HPDE6-E6E7 (cell line): ENCODE measurements around the gene DPH5.

Source experiments
- DNase-seq: peaks from one replicate; pipeline ENCODE4 v3.0.0; 2011; ENCODE audit warnings: missing footprints; ENCODE audit errors: extremely low spot score

Gene DPH5

GRCh38 chr1:101030881-101031280 is 5.3 kb upstream of the DPH5 start:
- DNase-seq: no peak

DNA sequence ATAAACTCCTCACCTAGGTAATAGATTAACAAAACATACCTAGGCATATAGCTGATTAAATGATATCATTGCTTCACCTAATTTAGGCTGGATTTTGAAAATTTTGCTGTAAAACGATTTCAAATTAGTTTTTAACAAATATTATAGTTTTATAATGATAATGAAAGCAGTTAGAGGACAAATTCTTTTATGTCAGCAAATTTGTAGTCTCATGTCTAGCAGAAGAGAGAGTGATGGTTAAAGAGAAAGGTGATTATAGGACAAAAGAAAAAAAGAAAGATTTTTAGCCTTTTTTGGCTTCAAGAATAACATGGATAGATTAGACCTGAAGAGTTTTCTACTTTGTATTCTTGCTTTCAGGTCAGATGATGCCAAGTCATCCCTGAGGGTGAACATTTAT is 3.6 kb upstream of the DPH5 start:
- DNase-seq: no peak

- DNase-seq: no peak
Observed at GRCh38 chr1:101028466-101028865, 2.9 kb upstream of the DPH5 start.

DNA sequence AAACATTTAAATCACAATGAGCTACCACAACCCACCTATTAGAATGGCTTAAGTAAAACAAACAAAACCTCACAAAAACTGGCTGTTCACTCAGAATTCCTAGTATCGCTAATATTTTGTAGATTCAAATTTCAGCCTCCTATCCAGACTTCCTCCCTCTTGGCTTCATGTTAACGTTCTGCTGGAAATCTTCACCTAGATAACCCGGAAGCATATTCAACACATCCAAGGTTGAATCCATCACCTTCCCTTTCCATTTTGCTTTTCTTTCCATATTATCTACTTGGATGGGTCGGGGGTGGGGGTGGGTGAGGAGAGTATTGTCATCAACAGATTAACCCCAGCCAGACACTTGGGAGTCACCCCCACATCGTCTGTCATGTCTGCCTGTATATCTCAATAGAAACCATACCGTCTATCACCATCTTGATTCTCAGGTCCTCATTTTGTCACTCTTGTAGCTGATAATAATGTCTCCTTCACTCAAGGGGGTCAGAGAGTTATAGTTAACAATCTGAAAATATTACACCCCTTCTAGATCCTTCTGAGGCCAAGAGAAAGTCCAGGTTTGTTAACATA is 1.7 kb upstream of the DPH5 start:
- no peak for DNase-seq

- DNase-seq: no peak
Observed at GRCh38 chr1:101026430-101026788, 825 bp upstream of the DPH5 start.

GRCh38 chr1:101025283-101025656 is 314 bp downstream of the DPH5 start:
- no peak for DNase-seq

DNA sequence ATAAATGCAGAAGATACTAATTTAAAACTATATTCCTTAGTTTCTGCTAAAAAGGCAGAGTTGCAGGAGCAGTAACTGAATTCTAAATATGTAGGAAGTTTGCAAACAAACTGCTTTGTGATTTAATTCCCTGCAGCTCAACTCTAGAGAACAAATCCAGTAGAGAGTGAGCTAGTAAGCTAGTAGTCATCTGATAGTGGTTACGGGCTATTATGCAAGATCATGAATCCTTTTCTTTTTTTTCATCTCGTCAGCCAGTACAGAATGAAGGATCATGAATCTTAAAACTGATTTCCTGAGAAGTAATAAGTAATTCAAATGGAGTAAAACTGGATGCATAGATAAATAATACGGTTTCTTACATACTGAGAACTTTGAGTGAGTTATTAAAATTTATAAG is 3.3 kb downstream of the DPH5 start:
- DNase-seq: no peak

- DNase-seq: no peak
Observed at GRCh38 chr1:101017448-101017847, 8.1 kb downstream of the DPH5 start.

DNA sequence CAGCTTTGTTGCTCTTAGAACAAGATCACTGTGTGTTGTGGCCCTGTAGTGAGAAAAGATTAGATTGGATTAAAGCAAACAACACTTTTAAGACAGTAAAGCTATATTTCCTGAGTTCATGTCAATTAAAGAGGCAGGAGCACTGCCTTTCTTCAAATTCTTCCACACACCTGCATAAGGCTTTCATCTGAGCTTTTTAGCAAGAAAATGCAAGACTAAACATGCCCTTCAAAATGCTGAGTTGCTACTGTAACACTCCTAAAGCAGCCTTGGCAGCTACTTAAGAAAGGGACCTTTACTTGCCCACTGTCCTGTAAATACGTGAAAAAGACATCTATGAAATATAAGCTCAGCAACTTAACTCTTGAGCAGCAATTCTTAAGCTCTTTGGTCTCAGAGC is 11.8 kb downstream of the DPH5 start:
- no peak for DNase-seq

DNA sequence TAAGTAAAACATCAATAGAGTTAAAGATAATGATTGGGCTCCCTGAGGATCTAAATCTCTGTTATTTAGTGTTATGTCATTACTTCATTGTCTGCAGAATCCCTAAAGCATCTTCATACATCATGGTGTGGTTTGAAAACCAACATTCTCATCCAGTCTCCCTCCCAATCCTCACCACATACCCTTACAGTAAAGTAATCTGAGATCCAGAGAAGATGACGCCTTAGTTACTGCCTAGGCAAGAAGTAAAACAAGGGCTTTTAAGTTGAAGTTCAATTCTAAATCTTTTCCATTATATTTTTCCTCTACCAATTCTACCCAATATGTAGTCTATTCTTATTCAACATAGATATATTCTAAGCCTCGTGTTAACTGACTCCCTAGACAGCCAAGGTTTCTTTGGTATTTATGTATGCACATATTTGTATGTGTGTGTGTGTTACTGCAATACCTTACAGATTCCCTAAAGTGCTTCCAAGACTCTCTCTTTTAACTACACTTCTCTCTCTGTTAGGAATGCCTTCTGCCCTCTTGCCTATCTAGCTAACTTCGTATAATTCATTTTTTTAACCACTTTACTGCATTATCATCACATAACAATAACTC is 17.3 kb downstream of the DPH5 start:
- no peak for DNase-seq

GRCh38 chr1:101006553-101006952 is 19.0 kb downstream of the DPH5 start:
- DNase-seq: no peak

GRCh38 chr1:101005871-101006270 is 19.7 kb downstream of the DPH5 start:
- DNase-seq: no peak

DNA sequence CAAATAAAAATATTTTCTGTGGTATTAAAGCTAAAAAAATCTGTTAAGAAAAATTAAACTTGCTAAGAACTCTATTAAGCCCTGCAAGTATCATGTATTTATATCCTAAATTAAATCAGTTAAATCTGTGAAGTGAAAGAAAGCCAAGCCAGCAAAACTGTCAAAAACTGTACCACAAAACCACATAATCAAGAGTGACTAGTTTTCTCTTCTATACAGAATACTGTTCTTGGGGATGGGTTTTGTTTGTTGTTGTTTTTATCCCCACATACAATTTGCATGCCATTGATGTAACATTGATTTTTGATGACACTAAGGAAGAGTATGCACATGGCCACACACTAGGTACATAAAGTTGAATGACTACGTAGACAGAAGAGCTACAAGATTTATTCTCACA is 20.4 kb downstream of the DPH5 start:
- no peak for DNase-seq

DNA sequence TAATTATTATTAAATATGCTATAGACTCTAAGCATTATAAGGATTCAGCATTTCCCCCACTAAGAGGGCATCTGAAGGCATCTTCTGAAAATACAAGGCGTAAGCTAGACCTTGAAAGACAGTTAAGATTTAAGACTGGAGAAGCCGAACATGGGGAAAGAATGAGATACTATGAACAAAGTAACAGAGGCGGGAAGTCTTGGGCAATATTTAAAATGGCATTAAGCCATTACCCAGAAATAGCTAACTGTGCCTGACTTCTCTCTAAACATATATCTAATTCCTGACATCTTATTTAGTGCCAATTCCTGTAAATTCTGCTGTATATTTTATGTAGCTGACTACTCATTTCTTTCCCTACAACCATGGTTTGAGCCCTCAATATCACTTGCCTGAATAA is 20.9 kb downstream of the DPH5 start:
- DNase-seq: no peak

GRCh38 chr1:101004061-101004460 is 21.5 kb downstream of the DPH5 start:
- peak; percentile 32 for DNase-seq

- DNase-seq: no peak
Observed at GRCh38 chr1:101003012-101003650, 22.5 kb downstream of the DPH5 start.

DNA sequence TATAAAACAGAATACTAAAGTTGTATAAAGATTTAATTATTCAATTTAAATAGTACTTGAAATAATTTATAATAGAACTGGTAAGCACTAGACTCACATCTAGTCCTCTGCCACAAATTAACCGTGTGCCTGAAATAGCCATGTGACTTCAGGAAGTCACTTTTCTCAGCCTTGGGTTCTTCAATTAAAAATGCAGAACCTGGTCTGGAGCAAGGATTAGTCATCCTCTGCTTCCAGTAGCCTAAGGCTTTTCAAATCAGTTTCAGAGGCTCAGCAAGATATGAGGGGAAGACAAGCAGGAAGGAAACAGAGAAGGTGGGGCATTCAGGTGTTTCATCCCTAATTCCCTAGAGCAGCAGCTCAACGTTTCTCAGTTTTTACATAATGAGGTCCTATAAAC is 23.0 kb downstream of the DPH5 start:
- DNase-seq: peak; percentile 53

DNA sequence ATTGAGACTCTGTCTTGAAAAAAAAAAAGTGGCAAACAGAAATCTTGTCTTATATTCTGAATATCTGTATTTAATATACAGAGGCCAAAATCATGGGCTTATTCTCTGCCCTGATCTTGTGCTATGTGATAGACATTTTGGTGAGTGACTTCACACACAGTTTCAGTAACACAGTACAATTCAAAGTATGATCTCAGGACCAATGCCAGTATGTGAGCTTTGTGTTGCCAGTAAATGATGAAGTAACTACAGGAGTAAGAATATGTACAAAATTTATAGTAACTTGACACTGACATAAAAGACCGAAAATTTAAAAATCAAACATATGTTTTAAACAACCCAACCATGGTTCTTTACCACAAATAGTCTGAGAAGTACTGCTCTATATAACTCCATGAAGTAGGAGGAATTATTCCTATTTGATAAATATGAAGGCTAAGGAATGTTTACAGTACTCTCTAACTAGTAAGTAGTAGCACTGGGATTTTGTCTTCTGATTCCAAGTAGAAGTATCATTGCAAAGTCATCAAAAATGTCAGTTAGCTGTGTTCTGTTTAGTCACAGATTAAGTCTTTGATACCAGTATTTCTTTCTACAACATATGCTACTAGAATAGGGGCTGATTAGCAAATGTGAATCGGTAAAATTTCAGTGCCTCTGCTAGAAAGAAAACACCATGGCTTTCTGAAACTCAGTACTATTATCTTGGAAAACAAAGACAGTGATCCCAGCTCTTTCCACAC is 25.3 kb downstream of the DPH5 start:
- DNase-seq: no peak

- no peak for DNase-seq
Observed at GRCh38 chr1:100998426-100998825, 27.2 kb downstream of the DPH5 start.

GRCh38 chr1:100995198-100995988 is 30.2 kb downstream of the DPH5 start:
- no peak for DNase-seq

DNA sequence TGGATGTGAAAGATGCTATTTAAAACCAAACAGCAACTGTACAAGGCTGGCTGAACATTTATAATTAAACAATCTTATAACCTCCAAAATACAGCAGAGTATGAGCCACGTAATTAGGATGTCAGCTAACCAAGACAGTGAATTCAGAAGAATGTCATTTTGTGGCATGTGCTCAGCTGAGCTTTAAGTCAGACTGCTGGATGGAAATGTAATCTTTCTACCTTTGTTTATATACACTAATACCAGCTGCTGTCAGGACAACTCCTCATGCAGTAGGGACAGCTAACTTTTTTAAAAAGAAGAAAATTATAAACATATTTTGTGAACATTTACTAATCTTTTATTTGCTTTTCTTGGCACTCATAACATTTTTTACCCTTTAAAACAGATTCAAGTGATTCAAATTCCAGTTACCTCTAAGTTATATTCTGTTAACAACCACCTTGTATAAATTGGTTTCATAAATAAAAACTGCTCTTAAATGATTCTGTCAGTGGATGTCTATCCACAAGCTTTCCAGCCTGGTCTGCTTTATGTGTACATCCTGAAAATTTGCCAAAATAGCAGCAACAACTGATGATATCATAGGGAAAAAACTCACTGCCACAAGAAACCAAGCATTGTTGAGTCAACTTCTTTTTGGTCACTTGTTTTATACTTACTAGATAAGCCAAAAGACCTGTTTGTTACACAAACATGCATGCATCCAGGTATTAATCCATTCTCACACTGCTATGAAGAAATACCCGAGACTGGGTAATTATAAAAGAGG is 36.1 kb downstream of the DPH5 start:
- no peak for DNase-seq
